GM19023 (cell line): ENCODE measurements around the gene MFSD1.
"Not testable (repeated sequence)": the region's sequence is repeated elsewhere in the genome, so short reads cannot be mapped to it uniquely, and the experiment has no call there.

Experiments used
- ATAC-seq: cut with Tn5 transposase; IDR thresholded peaks from one replicate; pipeline ENCODE4 v1.9.1; 2021; ENCODE audit warnings: mild to moderate bottlenecking, moderate library complexity; ENCODE audit not compliant: unreplicated experiment

Gene MFSD1

GRCh38 chr3:158775426-158776410 is 26.1 kb upstream of the MFSD1 start:
- peak; percentile 77 for ATAC-seq

DNA sequence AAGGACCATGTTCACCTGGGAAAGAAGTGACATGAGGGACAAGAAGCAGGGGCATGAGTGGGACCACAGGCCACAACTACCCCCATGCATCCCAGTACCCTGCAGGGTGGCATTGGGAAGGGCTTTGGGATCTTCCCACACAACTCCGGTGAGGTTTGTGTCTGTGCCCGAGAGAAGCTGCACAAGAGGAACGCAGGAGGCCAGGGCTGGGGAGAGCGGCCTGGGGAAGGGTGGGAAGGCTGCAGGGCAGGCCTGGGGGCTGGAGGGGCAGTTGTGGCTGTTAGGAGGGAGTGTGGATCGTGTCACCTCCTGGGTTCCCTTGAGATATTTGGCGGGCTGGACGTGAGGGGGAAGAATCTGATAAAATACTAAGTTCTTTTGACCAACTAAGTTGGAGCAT is 25.3 kb upstream of the MFSD1 start:
- no peak for ATAC-seq

DNA sequence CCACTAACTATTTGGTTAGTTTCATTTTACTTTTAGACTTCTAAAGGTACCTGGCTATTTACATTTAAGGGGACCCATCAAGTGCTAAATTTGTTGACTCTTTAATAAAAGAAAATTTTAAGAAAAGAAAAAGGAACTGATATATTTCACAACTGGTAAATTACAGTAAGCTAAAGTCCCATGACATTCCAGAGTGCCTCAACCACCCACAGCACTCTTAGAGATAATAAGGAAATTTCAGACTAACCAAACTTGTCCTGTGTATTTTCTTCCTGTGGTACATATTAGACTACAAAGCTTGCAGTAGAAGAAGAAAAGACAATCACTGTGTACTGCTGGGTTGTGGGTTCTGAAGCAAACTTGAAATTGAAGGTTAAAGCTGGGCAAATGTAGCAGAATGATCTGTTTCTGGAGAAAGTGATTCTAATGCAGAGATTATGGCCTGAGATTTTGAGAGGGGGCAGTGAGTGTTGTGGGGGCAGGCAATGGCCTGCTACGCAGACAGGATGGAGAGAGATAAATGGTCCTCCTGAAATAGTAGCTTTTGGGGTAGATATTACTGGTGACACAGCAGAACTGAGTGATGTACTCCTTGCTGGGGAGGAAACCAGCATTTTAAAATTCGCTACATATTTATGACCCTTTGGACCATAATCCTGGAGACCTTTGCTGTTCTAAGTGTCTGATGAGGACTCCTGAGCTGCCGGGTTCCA is 24.5 kb upstream of the MFSD1 start:
- no peak for ATAC-seq

GRCh38 chr3:158780766-158781165 is 21.1 kb upstream of the MFSD1 start:
- ATAC-seq, result no peak

GRCh38 chr3:158781191-158781590 is 20.7 kb upstream of the MFSD1 start:
- ATAC-seq, result no peak

GRCh38 chr3:158781849-158782248 is 20.0 kb upstream of the MFSD1 start:
- no peak for ATAC-seq

GRCh38 chr3:158782283-158782989 is 19.4 kb upstream of the MFSD1 start:
- ATAC-seq, result no peak

DNA sequence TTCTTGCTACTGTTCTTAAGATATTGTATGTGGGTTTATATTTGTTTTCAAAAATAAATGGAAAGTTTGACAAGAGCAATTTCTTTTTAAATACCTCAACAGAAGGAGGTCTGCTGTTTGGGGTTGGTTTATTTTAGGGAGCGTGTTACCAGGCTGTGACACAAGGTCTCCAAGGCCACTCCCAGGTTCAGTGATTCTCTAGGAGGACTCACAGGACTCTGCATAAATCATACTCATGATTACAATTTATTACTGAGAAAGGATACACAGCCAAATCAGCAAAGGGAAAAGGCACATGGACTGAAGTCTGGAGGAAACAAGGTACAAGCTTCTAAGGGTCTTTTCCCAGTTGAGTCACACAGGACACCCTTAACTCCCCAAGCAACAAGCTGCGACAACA is 18.8 kb upstream of the MFSD1 start:
- no peak for ATAC-seq

DNA sequence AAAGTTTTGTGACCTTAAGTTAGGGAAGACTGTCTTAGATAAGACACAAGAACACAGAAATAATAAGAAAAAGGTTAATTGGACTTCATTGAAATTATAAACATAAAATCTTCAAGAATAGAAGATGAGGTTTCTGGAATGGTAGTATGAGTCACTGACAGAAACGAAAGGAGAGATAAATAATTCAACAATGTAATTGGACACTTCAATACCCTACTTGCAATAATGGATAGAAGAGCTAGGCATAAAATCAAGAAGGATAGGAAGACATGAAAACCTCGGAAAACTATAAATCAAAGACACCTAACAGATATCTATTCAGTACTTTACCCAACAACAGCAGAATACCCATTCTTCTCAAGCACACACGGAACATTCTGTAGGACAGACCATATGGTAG is 15.9 kb upstream of the MFSD1 start:
- no peak for ATAC-seq

DNA sequence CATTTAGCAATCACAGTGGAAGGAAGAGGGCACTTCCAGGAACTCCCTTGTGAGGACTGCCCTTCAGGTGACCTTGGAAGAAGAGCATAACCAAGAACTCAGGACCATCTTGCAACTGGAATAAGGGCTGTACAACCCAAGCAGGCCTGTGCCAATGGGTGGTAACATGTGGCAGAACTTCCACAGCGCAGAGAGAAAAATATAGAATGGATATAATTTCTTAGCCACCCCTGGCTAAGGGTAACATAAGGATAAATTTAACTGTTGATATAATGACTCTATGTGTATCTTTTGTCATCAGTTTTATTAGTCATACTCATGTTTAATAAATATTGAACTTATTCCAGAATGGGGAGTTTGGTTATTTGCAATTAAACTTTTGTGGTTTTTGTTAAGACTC is 13.4 kb upstream of the MFSD1 start:
- no peak for ATAC-seq

DNA sequence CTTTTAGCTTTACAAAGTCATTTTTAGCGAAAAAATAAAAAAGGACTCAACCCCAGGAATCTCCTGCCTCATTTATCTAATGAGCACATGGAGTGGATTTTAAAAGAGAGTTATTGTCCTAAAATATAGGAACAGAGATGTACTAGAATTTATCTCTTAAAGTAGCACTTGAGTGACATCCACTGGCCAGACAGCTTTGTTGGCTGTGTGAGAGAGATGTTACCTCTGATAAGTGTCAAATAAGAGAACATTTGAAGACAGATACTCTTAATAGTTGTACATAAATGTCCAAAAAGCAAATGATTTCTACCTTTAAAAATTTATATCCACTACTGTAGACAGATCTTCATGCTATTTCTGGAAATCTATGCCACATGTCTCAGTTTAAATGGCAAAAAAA is 12.3 kb upstream of the MFSD1 start:
- no peak for ATAC-seq

GRCh38 chr3:158790901-158791589 is 10.8 kb upstream of the MFSD1 start:
- ATAC-seq, result peak; percentile 78

GRCh38 chr3:158791590-158791920 is 10.3 kb upstream of the MFSD1 start:
- not testable (repeated sequence) for ATAC-seq

- ATAC-seq, result no peak
Observed at GRCh38 chr3:158792709-158793108, 9.1 kb upstream of the MFSD1 start.

DNA sequence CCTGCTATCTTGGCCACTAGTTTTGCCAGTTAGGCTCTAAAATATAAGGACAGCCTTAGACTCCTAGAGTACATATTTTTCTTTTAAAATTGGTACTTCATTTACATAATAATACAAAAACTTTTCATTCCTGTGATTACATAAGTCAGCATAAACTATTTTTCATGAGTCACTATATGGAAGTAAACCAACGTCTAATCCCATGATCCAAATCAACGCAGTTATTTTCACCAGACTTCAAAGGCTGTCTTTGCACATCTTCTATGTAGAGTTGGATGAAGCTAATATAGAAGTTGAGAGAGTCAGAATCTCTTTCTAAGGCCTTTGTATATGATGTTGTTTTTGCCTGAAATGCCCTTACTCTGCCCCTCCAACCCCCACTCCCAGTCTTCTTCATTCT is 7.6 kb upstream of the MFSD1 start:
- ATAC-seq, result no peak

DNA sequence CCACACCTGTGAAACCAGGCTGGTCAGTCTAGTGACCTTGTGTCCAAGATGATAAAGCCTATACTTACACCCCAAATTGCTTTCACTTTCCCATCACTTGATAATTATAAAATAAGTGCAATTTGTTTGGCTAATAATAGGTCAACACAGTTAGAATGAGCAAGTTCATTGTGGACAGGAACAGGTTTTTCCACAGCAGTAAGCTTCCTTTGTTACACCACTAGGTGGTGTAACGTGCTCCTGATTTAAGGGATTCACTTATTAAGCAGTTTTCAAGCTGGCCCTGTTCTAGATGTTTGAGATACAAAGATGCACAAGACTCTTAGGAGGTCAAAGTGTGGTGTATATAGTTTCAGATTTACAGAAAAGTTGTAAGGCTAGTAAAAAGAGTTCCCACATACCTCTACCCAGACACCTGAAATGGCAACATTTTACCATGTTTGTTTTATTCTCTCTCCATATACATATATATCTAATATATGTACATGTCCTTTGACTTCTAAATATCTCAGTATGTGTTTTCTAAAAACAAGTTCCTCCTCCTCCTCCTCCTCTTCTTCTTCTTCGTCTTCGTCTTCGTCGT is 6.8 kb upstream of the MFSD1 start:
- ATAC-seq, result no peak

- ATAC-seq, result no peak
Observed at GRCh38 chr3:158801201-158801600, 653 bp upstream of the MFSD1 start.

GRCh38 chr3:158802409-158803268 is 785 bp downstream of the MFSD1 start:
- peak; percentile 51 for ATAC-seq

- ATAC-seq, result no peak
Observed at GRCh38 chr3:158804441-158804840, 2.6 kb downstream of the MFSD1 start.

GRCh38 chr3:158808697-158809096 is 6.8 kb downstream of the MFSD1 start:
- no peak for ATAC-seq
